ENCODE data around the gene EXOC6. TPM values are rescaled to one million over a fixed set of nuclear protein-coding genes. Genes with fewer than 3 reads are reported as not detected.
A peak's percentile ranks its signal among the peaks of the same experiment; 100 is the strongest.

The EXOC6 gene
- total and polyA plus RNA-seq, 10 of the 15 experiments (the other 5 are each of a cell fraction or from before 2014, with no cell fraction given) = 7.6 to 53.8 (median 13.3) TPM

- ChIA-PET RAD21 (ENCODE audit: unreplicated experiment) (interaction anchor here (0.7 kb wide), 1 partner anchor 126 kb away, joined by 3 read pairs; no protein-coding TSS in a partner anchor), POLR2A (interaction anchor here (0.7 kb wide), 1 partner anchor 9 kb away, joined by 3 read pairs; no protein-coding TSS in a partner anchor), CTCF (interaction anchor here (0.6 to 4.6 kb wide), 4 partner anchors 10 to 85 kb away, joined by 3 to 39 read pairs (median 4); no protein-coding TSS in a partner anchor), SMC1A (ENCODE audit: uncharacterized antibody, unreplicated experiment) (interaction anchor here (1.4 to 2.7 kb wide), 2 partner anchors 10 to 18 kb away, joined by 3 to 7 read pairs; no protein-coding TSS in a partner anchor)
- Histone ChIP-seq H3K4me2 (ENCODE audit: control insufficient read depth, insufficient read depth) (no peak overlapping the region), H3K36me3 (ENCODE audit: control insufficient read depth in 2 of 2, insufficient read depth in 2 of 2, low read length in 1 of 2) (no peaks in the 10 kb centered on the region), H3K9ac (ENCODE audit: control insufficient read depth, insufficient read depth, low read length) (no peak overlapping the region), H3K4me1 (ENCODE audit: control insufficient read depth, insufficient read depth, low read length) (no peaks in the 10 kb centered on the region), H3K27me3 (replicated peaks in 1 of 2; ENCODE audit: control insufficient read depth in 2 of 2, insufficient read depth in 2 of 2, low read length in 1 of 2) (no peaks in the 10 kb centered on the region), H3K4me3 (no peak overlapping the region), H3K27ac (ENCODE audit: control insufficient read depth, insufficient read depth) (no peak overlapping the region), H3K9me3 (replicated peaks; ENCODE audit: control insufficient read depth, insufficient read depth, low read length) (no peaks in the 10 kb centered on the region), H4K20me1 (ENCODE audit: control insufficient read depth, insufficient read depth) (no peaks in the 10 kb centered on the region), H2AFZ (ENCODE audit: control insufficient read depth, low read depth, low read length) (no peak overlapping the region), H3K79me2 (ENCODE audit: control insufficient read depth, insufficient read depth, low read length) (no peaks in the 10 kb centered on the region)
- DNase-seq (ENCODE audit: low read depth, low spot score) = no peak
- WGBS (ENCODE audit: insufficient coverage, insufficient replicate concordance, low lambda C conversion rate, missing lambda C conversion rate) = 21% methylated on average over 2 of the region's 2 CpGs
- TF ChIP-seq HDAC2 (IDR thresholded peaks at IDR 0.05) (no peak), RUNX3 (IDR thresholded peaks at IDR 0.05; ENCODE audit: low read length) (peak; percentile 30; the same call in 1 of the 2 replicates)
- in situ Hi-C loops (cut with MboI) = no loop called here
- no TSS peak for BruUV-seq (replicated peaks)
- ATAC-seq = peak; percentile 29; the same call in 1 of the 3 replicates
- FAIRE-seq = no peak
- intact Hi-C loops (cut with micrococcal nuclease; ENCODE audit: unreplicated experiment) = no loop called here
Observed at GRCh38 chr10:92832998-92833650, 15.2 kb upstream of the EXOC6 start.

GRCh38 chr10:92834331-92834730, 14.0 kb upstream of the EXOC6 start:
- intact Hi-C loops (cut with micrococcal nuclease; ENCODE audit: unreplicated experiment) = no loop called here
- FAIRE-seq (no peak), DNase-seq (ENCODE audit: low read depth, low spot score) (no peak), ATAC-seq (no peak)
- Histone ChIP-seq H3K9ac (ENCODE audit: control insufficient read depth, insufficient read depth, low read length) (no peak overlapping the region), H3K27ac (ENCODE audit: control insufficient read depth, insufficient read depth) (no peak overlapping the region), H2AFZ (ENCODE audit: control insufficient read depth, low read depth, low read length) (no peak overlapping the region), H3K79me2 (ENCODE audit: control insufficient read depth, insufficient read depth, low read length) (no peaks in the 10 kb centered on the region), H3K27me3 (replicated peaks in 1 of 2; ENCODE audit: control insufficient read depth in 2 of 2, insufficient read depth in 2 of 2, low read length in 1 of 2) (no peaks in the 10 kb centered on the region), H3K9me3 (replicated peaks; ENCODE audit: control insufficient read depth, insufficient read depth, low read length) (no peaks in the 10 kb centered on the region), H4K20me1 (ENCODE audit: control insufficient read depth, insufficient read depth) (no peaks in the 10 kb centered on the region), H3K36me3 (ENCODE audit: control insufficient read depth in 2 of 2, insufficient read depth in 2 of 2, low read length in 1 of 2) (no peaks in the 10 kb centered on the region), H3K4me2 (ENCODE audit: control insufficient read depth, insufficient read depth) (no peak overlapping the region), H3K4me1 (ENCODE audit: control insufficient read depth, insufficient read depth, low read length) (no peaks in the 10 kb centered on the region), H3K4me3 (no peak overlapping the region)
- ChIA-PET POLR2A (interaction anchor here (0.6 kb wide), 1 partner anchor 164 kb away, joined by 3 read pairs; no protein-coding TSS in a partner anchor), SMC1A (ENCODE audit: uncharacterized antibody, unreplicated experiment) (interaction anchor here (1.2 to 2.7 kb wide), 2 partner anchors 9 to 90 kb away, joined by 3 to 7 read pairs; no protein-coding TSS in a partner anchor), CTCF (interaction anchor here (1.2 to 4.6 kb wide), 5 partner anchors 9 to 32 kb away, joined by 3 to 39 read pairs (median 5); no protein-coding TSS in a partner anchor), RAD21 (ENCODE audit: unreplicated experiment) (no interaction called here)
- in situ Hi-C loops (cut with MboI) = no loop called here
- no TSS peak for BruUV-seq (replicated peaks)
- WGBS (ENCODE audit: insufficient coverage, insufficient replicate concordance, low lambda C conversion rate, missing lambda C conversion rate) = 49% methylated on average over 3 of the region's 3 CpGs
- TF ChIP-seq STAT1 (conservative IDR thresholded peaks at IDR 0.05) (no peak), ZNF622 (IDR thresholded peaks at IDR 0.05) (no peak), MTA3 (IDR thresholded peaks at IDR 0.05; ENCODE audit: borderline replicate concordance, low read length) (no peak)
